HUES6 (cell line): ENCODE measurements around the gene SLC8A1.

ENCODE experiments used
- H3K27ac ChIP-seq: 2 replicates; pipeline ENCODE4 v1.7.0; 2013; ENCODE audit warnings: low read depth, mild to moderate bottlenecking, low read length, inconsistent platforms
- H3K27me3 ChIP-seq: 2 replicates; pipeline ENCODE4 v1.6.1; 2013; ENCODE audit warnings: low read length; ENCODE audit not compliant: control insufficient read depth, insufficient read depth
- H3K36me3 ChIP-seq: 2 replicates; pipeline ENCODE4 v1.6.1; 2013; ENCODE audit warnings: low read length; ENCODE audit not compliant: control insufficient read depth, insufficient read depth
- H3K4me1 ChIP-seq: 2 replicates; pipeline ENCODE4 v1.6.1; 2013; ENCODE audit warnings: low read length; ENCODE audit not compliant: control insufficient read depth, insufficient read depth
- H3K4me3 ChIP-seq: 2 replicates; pipeline ENCODE4 v1.5.1; 2013; ENCODE audit warnings: low read depth, low read length
- H3K9ac ChIP-seq: one replicate; pipeline ENCODE4 v1.6.1; 2013; ENCODE audit warnings: mild to moderate bottlenecking, low read length
- H3K9me3 ChIP-seq: 2 replicates; pipeline ENCODE4 v1.6.1; 2013; ENCODE audit warnings: low read depth, low read length; ENCODE audit not compliant: control insufficient read depth, insufficient read depth

SLC8A1 gene

GRCh38 chr2:40268566-40268965 lies 183.3 kb downstream of the SLC8A1 start:
- Histone ChIP-seq H3K9me3 (no peaks in the 10 kb centered on the region), H3K27me3 (no peaks in the 10 kb centered on the region), H3K4me1 (peaks cover 5% of the 10 kb centered on the region; the same call in 1 of the 2 replicates), H3K27ac (no peak overlapping the region), H3K4me3 (no peak overlapping the region), H3K36me3 (no peaks in the 10 kb centered on the region), H3K9ac (no peak overlapping the region)

GRCh38 chr2:40266201-40266600 lies 185.7 kb downstream of the SLC8A1 start:
- Histone ChIP-seq H3K4me3 (no peak overlapping the region), H3K27ac (no peak overlapping the region), H3K4me1 (peaks cover 4% of the 10 kb centered on the region; the same call in 1 of the 2 replicates), H3K27me3 (no peaks in the 10 kb centered on the region), H3K9me3 (no peaks in the 10 kb centered on the region), H3K9ac (no peak overlapping the region), H3K36me3 (no peaks in the 10 kb centered on the region)

GRCh38 chr2:40265602-40266001 lies 186.3 kb downstream of the SLC8A1 start:
- no peaks in the 10 kb centered on the region; the same call in 1 of the 2 replicates for H3K4me1 ChIP-seq
- H3K36me3 ChIP-seq = no peaks in the 10 kb centered on the region
- H3K4me3 ChIP-seq = no peak overlapping the region
- H3K27me3 ChIP-seq = no peaks in the 10 kb centered on the region
- H3K27ac ChIP-seq = no peak overlapping the region
- H3K9me3 ChIP-seq = no peaks in the 10 kb centered on the region
- no peak overlapping the region for H3K9ac ChIP-seq

- Histone ChIP-seq H3K4me1 (no peaks in the 10 kb centered on the region), H3K4me3 (no peak overlapping the region), H3K9me3 (no peaks in the 10 kb centered on the region), H3K36me3 (no peaks in the 10 kb centered on the region), H3K27ac (no peak overlapping the region), H3K27me3 (no peaks in the 10 kb centered on the region), H3K9ac (no peak overlapping the region)
Measured at GRCh38 chr2:40261042-40261441, 190.8 kb downstream of the SLC8A1 start.

- Histone ChIP-seq H3K9ac (no peak overlapping the region), H3K27ac (no peak overlapping the region), H3K9me3 (no peaks in the 10 kb centered on the region), H3K27me3 (no peaks in the 10 kb centered on the region), H3K4me3 (no peak overlapping the region), H3K4me1 (no peaks in the 10 kb centered on the region), H3K36me3 (no peaks in the 10 kb centered on the region)
Measured at GRCh38 chr2:40260437-40260836, 191.5 kb downstream of the SLC8A1 start.

- H3K27ac ChIP-seq = no peak overlapping the region
- no peak overlapping the region for H3K9ac ChIP-seq
- no peaks in the 10 kb centered on the region for H3K36me3 ChIP-seq
- no peak overlapping the region for H3K4me3 ChIP-seq
- H3K4me1 ChIP-seq = no peaks in the 10 kb centered on the region
- no peaks in the 10 kb centered on the region for H3K9me3 ChIP-seq
- no peaks in the 10 kb centered on the region for H3K27me3 ChIP-seq
Measured at GRCh38 chr2:40259900-40260299, 192.0 kb downstream of the SLC8A1 start.

GRCh38 chr2:40258135-40258457 lies 193.8 kb downstream of the SLC8A1 start:
- Histone ChIP-seq H3K9me3 (no peaks in the 10 kb centered on the region), H3K4me1 (no peaks in the 10 kb centered on the region), H3K36me3 (no peaks in the 10 kb centered on the region), H3K27me3 (no peaks in the 10 kb centered on the region), H3K9ac (no peak overlapping the region), H3K27ac (no peak overlapping the region), H3K4me3 (no peak overlapping the region)

GRCh38 chr2:40257340-40258134 lies 194.4 kb downstream of the SLC8A1 start:
- Histone ChIP-seq H3K27me3 (no peaks in the 10 kb centered on the region), H3K9ac (no peak overlapping the region), H3K36me3 (no peaks in the 10 kb centered on the region), H3K4me1 (no peaks in the 10 kb centered on the region), H3K9me3 (no peaks in the 10 kb centered on the region), H3K4me3 (no peak overlapping the region), H3K27ac (no peak overlapping the region)

GRCh38 chr2:40256649-40257048 lies 195.2 kb downstream of the SLC8A1 start:
- Histone ChIP-seq H3K4me1 (no peaks in the 10 kb centered on the region), H3K27me3 (no peaks in the 10 kb centered on the region), H3K9ac (no peak overlapping the region), H3K9me3 (no peaks in the 10 kb centered on the region), H3K4me3 (no peak overlapping the region), H3K27ac (no peak overlapping the region), H3K36me3 (no peaks in the 10 kb centered on the region)

- no peaks in the 10 kb centered on the region for H3K9me3 ChIP-seq
- H3K4me3 ChIP-seq = no peak overlapping the region
- H3K36me3 ChIP-seq = no peaks in the 10 kb centered on the region
- H3K27me3 ChIP-seq = no peaks in the 10 kb centered on the region
- H3K4me1 ChIP-seq = no peaks in the 10 kb centered on the region
- H3K27ac ChIP-seq = no peak overlapping the region
- H3K9ac ChIP-seq = no peak overlapping the region
Measured at GRCh38 chr2:40256008-40256407, 195.9 kb downstream of the SLC8A1 start.

- Histone ChIP-seq H3K4me1 (no peaks in the 10 kb centered on the region), H3K27me3 (no peaks in the 10 kb centered on the region), H3K36me3 (no peaks in the 10 kb centered on the region), H3K4me3 (no peak overlapping the region), H3K27ac (no peak overlapping the region), H3K9ac (no peak overlapping the region), H3K9me3 (no peaks in the 10 kb centered on the region)
Measured at GRCh38 chr2:40255103-40255502, 196.8 kb downstream of the SLC8A1 start.
